GM18498 (cell line): ENCODE measurements around the gene ABHD12.
"Not testable (repeated sequence)": the region's sequence is repeated elsewhere in the genome, so short reads cannot be mapped to it uniquely, and the experiment has no call there.

Source experiments
- ATAC-seq: cut with Tn5 transposase; IDR thresholded peaks from one replicate; pipeline ENCODE4 v1.9.1; 2021; ENCODE audit warnings: mild to moderate bottlenecking, moderate library complexity; ENCODE audit not compliant: unreplicated experiment

Gene ABHD12

GRCh38 chr20:25390538-25391528 is at the start of gene ABHD12:
Gene ABHD12, minus strand, starts transcription at chr20:25390835. Its CDS starts 132 bp downstream, at chr20:25390703.
- peak; percentile 92 for ATAC-seq

GRCh38 chr20:25439328-25439727 is 48.7 kb upstream of the ABHD12 start:
- ATAC-seq = no peak

DNA sequence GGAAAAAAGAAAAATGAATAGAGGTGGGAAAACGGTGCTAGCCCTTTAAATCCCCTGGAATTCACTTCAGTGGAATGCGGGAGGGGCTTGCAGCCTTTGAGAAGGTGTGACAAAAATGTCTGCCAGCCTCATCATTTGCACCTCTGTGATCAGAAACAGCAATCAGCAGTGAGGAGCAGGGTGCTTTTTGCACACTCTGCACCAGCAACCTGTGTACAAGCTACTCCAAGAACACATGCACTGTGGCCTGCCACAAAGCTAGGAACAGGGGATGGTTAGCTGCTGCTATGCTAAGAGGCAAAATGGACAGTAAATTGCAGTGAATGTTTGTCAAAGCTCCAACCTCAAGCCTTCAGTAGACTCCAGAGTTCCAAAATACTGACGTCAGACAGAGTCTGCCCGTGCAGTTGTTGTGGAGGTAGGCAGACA is 46.5 kb upstream of the ABHD12 start:
- no peak for ATAC-seq

DNA sequence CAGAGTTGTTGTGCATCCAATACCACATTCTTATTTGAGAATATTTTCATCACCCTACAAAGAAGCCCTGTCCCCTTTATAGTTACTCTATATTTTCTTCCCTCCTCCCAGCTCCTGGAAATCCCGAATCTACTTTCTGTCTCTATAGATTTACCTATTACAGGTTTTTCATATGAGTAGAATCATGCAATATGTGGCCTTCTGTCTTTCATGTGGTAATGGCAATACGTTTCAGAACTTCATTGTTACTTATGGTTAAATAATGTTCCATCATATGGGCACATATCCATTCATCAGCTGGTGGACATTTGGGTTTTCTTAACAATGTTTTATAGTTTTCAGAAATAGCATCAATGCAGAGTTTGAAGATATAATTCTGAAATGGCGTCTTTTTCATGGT is 33.9 kb upstream of the ABHD12 start:
- no peak for ATAC-seq

GRCh38 chr20:25422032-25422431 is 31.4 kb upstream of the ABHD12 start:
- no peak for ATAC-seq

DNA sequence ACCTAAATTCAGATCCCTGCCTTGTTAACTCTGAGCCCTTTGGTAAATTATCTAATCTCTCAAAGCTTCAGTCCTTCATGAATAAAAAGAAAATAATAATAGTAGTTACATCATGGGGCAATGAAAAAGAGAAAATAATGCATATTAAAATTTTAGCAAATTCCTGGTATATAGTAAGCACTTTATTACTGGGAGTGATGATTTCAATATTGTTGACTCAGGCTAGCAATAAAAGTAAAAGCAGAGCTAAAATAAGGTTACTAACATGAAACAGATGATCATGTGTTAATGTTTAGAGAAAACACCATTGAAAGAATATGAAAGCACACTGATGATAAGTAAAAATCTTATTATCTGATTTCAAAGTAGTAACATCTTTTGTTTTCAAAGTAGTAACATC is 30.5 kb upstream of the ABHD12 start:
- no peak for ATAC-seq

DNA sequence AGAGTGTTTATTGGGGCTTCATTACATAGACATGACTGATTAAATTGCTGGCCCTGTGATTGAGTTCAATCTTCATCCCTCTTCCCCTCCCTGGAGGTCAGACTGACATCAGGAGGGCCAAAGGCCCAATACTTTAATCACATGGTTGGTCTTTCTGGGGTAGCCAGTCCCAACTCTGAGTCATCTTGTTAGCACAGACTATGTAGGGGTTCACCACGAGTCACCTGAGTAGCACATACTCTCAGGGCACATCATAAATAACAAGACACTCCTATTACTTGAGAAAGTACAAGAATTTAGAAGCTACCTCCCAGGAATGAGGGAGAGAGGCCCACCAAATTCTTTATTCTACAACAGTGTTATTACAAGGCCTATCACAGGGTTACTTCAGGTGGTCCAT is 28.1 kb upstream of the ABHD12 start:
- no peak for ATAC-seq

GRCh38 chr20:25408890-25409289 is 18.3 kb upstream of the ABHD12 start:
- ATAC-seq = no peak

DNA sequence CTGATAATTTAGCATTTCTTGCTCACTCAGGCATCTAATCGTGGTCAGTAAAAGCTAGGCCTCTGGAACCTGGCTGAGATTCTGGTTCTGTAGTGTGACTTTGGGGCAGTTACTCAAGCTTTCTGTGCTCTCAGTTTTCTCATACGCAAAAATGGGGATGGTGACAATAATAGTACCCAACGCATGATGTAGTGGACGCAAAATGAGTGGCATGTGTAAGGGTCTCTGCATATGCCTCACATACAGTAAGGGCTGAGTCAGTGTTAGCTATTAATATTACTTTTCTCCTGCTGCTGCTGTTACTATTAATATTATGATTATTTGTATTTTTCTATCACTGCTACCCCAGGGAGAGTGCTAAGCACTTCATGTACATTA is 17.5 kb upstream of the ABHD12 start:
- no peak for ATAC-seq

DNA sequence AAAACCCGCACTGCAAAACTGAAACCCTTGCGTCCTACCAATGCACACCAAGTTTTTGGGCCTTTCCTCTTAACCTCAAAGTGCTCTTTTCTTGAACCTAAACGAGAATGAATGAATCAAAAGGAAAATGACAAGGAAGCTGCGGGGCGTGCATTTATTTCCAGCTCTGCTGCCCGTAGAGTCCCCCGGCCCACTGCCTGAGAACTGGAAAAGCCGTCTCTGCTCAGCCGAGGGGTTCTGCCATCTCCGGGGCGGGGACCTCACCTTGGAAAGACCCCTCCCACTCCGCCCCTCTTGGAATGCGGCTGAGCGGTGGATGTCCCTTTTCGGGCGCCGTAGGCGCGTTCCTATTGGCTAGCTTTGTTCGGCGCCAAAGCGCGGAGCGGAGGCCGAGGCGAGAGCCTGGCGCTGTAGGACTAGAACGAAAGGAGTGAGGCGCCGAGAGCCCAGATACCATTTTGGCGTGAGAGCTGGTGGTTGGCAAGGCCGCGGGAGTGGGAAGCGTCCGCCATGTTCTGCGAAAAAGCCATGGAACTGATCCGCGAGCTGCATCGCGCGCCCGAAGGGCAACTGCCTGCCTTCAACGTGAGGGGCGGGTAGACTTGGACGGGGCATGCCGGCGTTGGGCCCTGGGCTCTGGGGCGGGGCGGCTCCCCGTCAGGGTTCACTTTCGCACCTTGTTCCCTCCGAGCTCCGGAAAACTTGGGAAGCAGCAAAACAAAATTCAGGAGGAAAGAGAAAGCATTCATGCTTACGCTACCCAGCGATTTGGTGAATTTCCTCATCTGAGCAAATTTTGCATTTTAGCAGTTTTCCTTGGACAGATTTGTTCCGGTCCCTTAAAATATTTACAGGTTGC is 16.9 kb upstream of the ABHD12 start, which contains the start of gene GINS1:
GINS1 (plus strand) TSS at position 363 of the 859 bp plus-strand sequence; CDS start at position 511, 148 bp downstream.
- peak; percentile 90 for ATAC-seq

- no peak for ATAC-seq
These were observed 11.9 kb upstream of the ABHD12 start for GRCh38 chr20:25402583-25402982.

GRCh38 chr20:25400291-25400732 is 9.7 kb upstream of the ABHD12 start:
- ATAC-seq = not testable (repeated sequence)

- ATAC-seq = no peak
These were observed 8.4 kb upstream of the ABHD12 start for GRCh38 chr20:25399037-25399430.

GRCh38 chr20:25398376-25399036 is 7.9 kb upstream of the ABHD12 start:
- no peak for ATAC-seq

GRCh38 chr20:25397821-25398220 is 7.2 kb upstream of the ABHD12 start:
- no peak for ATAC-seq

DNA sequence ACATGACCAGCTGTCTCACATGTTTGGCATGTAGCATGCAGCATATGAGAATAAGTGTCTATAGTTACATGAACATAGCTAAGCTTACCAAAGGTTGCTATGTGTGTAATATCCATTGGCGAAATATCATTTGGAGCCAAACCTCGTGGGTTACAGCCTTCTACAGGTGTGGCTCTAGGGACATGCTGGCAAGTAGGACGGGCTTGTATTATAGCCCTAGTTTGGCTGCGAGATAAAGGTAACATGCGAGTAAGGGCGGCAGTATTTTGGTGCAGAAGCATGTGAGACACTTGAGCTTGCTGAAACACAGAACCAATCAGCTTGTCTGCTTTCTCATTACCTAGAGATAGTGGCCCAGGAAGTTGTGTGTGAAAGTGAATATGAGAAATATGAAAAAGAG is 6.5 kb upstream of the ABHD12 start:
- no peak for ATAC-seq

DNA sequence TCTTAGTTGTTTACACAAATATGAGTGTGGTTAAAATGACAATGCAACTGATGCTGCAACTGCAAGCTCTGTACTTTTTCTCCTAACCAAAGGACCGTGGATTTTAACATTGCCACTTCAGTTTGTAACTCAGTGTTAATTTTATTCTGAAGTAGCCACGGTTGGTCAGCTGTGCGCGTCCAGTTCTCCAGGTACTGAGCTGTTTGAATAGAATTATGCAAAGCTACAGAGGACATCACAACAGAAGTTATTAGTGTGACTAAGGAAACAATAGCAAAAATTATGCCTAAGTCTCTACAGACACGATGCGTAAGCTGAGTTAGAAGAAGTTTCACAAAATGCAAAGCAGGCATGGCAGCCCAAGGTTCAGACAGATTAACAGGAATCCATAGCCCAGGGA is 4.4 kb upstream of the ABHD12 start:
- ATAC-seq = no peak

DNA sequence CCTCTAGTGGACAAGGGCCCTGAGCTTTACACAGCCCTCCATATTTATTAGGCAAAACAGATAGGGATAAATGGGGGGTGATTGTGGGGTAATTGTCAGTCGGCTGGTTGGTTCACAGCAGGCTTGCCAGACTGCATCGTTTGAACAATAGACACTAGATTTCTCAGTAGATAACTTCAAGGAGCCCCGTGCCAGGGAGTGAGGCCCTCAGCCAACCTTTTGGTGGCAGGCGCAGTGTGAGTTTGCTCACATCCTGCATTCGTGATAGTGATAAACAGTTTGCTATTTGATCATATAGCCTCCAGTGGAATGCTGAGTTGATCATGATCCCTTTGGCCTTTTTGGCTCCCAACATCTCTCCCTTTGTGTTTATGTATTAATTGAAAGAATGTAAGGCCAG is 3.6 kb upstream of the ABHD12 start:
- no peak for ATAC-seq

GRCh38 chr20:25389858-25390537 is 637 bp downstream of the ABHD12 start:
- ATAC-seq = peak; percentile 34

GRCh38 chr20:25389401-25389857 is 1.2 kb downstream of the ABHD12 start:
- no peak for ATAC-seq
